Lower lobe of right lung (tissue), 2 donors: ENCODE results near the gene CALN1. TPM values are rescaled to one million over a fixed set of nuclear protein-coding genes. Genes with fewer than 3 reads are reported as not detected.
A peak's percentile ranks its signal among the peaks of the same experiment; 100 is the strongest.

Source experiments
- ATAC-seq, 2 donors: fragments of 200-7000 bp; cut with Tn5 transposase; one replicate each; pipeline ENCODE4 v1.9.1; 2020 to 2022; ENCODE audit warnings: mild to moderate bottlenecking in 2 of 2, moderate library complexity in 2 of 2
- DNase-seq: peaks from one replicate; pipeline ENCODE4 v3.0.0-alpha.2; 2020
- H3K27ac ChIP-seq: fragments of 200-600 bp; one replicate; pipeline ENCODE4 v1.8.0; 2022
- H3K27me3 ChIP-seq: fragments of 200-600 bp; one replicate; pipeline ENCODE4 v1.8.0; 2022; ENCODE audit warnings: low read depth
- H3K36me3 ChIP-seq: fragments of 200-600 bp; one replicate; pipeline ENCODE4 v1.8.0; 2022; ENCODE audit warnings: mild to moderate bottlenecking
- H3K4me1 ChIP-seq: fragments of 200-600 bp; one replicate; pipeline ENCODE4 v1.8.0; 2022
- H3K4me3 ChIP-seq: fragments of 200-600 bp; one replicate; pipeline ENCODE4 v1.8.0; 2022; ENCODE audit warnings: mild to moderate bottlenecking
- H3K9me3 ChIP-seq: fragments of 200-600 bp; one replicate; pipeline ENCODE4 v1.8.0; 2022
- CTCF ChIP-seq: fragments of 200-600 bp; IDR thresholded peaks from one replicate; pipeline ENCODE4 v1.8.0; 2022; ENCODE audit warnings: antibody characterized with exemption, mild to moderate bottlenecking
- intact Hi-C: fragments of 100-400 bp; cut with DNase I; formaldehyde crosslinking; loops from one replicate; pipeline ENCODE4 v1.11.0; 2022
- total RNA-seq: library from RNA; stranded (reverse); fragmentation: NEBNext Ultra II Directional; extraction: Animal tissue kit (Norgen Biotek cat#: 25700); gene quantifications from one replicate; pipeline ENCODE4 v1.2.1, GENCODE V29; 2021
- donor health status: DM: no; HTN: yes; CAD: no; lungs with severe emphysema.

CALN1 gene
- total RNA-seq, 1 donor from 2014 or later, result not detected

GRCh38 chr7:71735961-71736556 is 676.1 kb downstream of the CALN1 start:
- H3K27ac ChIP-seq, result no peak overlapping the region
- H3K4me1 ChIP-seq, result peaks cover 6% of the 10 kb centered on the region
- H3K27me3 ChIP-seq, result peaks cover 5% of the 10 kb centered on the region
- H3K4me3 ChIP-seq, result no peak overlapping the region
- no peaks in the 10 kb centered on the region for H3K9me3 ChIP-seq
- intact Hi-C loops, result loop anchor here (10.0 kb wide), 1 partner anchor 881 kb away; no protein-coding TSS in a partner anchor
- peak; percentile 55 for DNase-seq
- H3K36me3 ChIP-seq, result no peaks in the 10 kb centered on the region
- peak; percentile 81 for TF ChIP-seq CTCF
- ATAC-seq, result peak; percentile 69 to 74

- Histone ChIP-seq H3K27me3 (peaks cover 5% of the 10 kb centered on the region), H3K9me3 (no peaks in the 10 kb centered on the region), H3K36me3 (no peaks in the 10 kb centered on the region), H3K4me1 (peaks cover 6% of the 10 kb centered on the region), H3K4me3 (peak overlapping the region; percentile 23), H3K27ac (no peak overlapping the region)
- intact Hi-C loops, result loop anchor here (10.0 kb wide), 1 partner anchor 878 kb away; no protein-coding TSS in a partner anchor
- peak; percentile 83 for DNase-seq
- peak; percentile 75 to 82 for ATAC-seq
- peak; percentile 93 for TF ChIP-seq CTCF
Measured at GRCh38 chr7:71733107-71733870, 678.8 kb downstream of the CALN1 start.

GRCh38 chr7:71731740-71732139 is 680.4 kb downstream of the CALN1 start:
- no peak overlapping the region for H3K4me3 ChIP-seq
- no peak for DNase-seq
- intact Hi-C loops, result loop anchor here (10.0 kb wide), 1 partner anchor 877 kb away; no protein-coding TSS in a partner anchor
- peaks cover 5% of the 10 kb centered on the region for H3K27me3 ChIP-seq
- no peak overlapping the region for H3K27ac ChIP-seq
- no peaks in the 10 kb centered on the region for H3K36me3 ChIP-seq
- peaks cover 6% of the 10 kb centered on the region for H3K4me1 ChIP-seq
- H3K9me3 ChIP-seq, result no peaks in the 10 kb centered on the region
- no peak for TF ChIP-seq CTCF
- ATAC-seq, result no peak
